MG63 (cell line): Measurements from ENCODE around the gene ZBTB2. TPM values are rescaled to one million over a fixed set of nuclear protein-coding genes. Genes with fewer than 3 reads are reported as not detected.
"Not testable (repeated sequence)": the region's sequence is repeated elsewhere in the genome, so short reads cannot be mapped to it uniquely, and the experiment has no call there.

Experiments used
- DNase-seq: peaks from one replicate; pipeline ENCODE4 v3.0.0-alpha.2; 2020
- H3K27me3 ChIP-seq: fragments of 250-450 bp; sonication (Bioruptor Pico); 2 replicates; pipeline ENCODE4 v1.5.1; 2020; ENCODE audit warnings: mild to moderate bottlenecking, moderate library complexity
- H3K36me3 ChIP-seq: fragments of 250-450 bp; sonication (Bioruptor Pico); 2 replicates; pipeline ENCODE4 v1.5.1; 2020; ENCODE audit warnings: mild to moderate bottlenecking, moderate library complexity
- H3K4me3 ChIP-seq: fragments of 250-450 bp; sonication (Bioruptor Pico); 2 replicates; pipeline ENCODE4 v1.5.1; 2020; ENCODE audit warnings: mild to moderate bottlenecking, moderate library complexity
- H3K9me3 ChIP-seq: fragments of 250-450 bp; sonication (Bioruptor Pico); 2 replicates; pipeline ENCODE4 v1.5.1; 2020; ENCODE audit warnings: mild to moderate bottlenecking, moderate library complexity
- total RNA-seq: library from RNA; depleted of rRNA; stranded (reverse); fragments of >200 nt; shearing (Covaris generic); gene quantifications from 2 replicates; pipeline ENCODE4 v1.2.3, GENCODE V29; 2014; ENCODE audit warnings: low replicate concordance

Gene ZBTB2
- total RNA-seq, 1 experiment from 2014 or later = 23.3 TPM

DNA sequence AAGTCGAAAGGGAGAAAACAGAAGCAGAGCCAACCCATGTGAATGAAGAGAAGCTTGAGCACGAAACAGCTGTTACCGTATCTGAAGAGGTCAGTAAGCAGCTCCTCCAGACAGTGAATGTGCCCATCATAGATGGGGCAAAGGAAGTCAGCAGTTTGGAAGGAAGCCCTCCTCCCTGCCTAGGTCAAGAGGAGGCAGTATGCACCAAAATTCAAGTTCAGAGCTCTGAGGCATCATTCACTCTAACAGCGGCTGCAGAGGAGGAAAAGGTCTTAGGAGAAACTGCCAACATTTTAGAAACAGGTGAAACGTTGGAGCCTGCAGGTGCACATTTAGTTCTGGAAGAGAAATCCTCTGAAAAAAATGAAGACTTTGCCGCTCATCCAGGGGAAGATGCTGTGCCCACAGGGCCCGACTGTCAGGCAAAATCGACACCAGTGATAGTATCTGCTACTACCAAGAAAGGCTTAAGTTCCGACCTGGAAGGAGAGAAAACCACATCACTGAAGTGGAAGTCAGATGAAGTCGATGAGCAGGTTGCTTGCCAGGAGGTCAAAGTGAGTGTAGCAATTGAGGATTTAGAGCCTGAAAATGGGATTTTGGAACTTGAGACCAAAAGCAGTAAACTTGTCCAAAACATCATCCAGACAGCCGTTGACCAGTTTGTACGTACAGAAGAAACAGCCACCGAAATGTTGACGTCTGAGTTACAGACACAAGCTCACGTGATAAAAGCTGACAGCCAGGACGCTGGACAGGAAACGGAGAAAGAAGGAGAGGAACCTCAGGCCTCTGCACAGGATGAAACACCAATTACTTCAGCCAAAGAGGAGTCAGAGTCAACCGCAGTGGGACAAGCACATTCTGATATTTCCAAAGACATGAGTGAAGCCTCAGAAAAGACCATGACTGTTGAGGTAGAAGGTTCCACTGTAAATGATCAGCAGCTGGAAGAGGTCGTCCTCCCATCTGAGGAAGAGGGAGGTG lies 38.7 kb downstream of the ZBTB2 start:
- no peak for DNase-seq
- no peak overlapping the region for H3K4me3 ChIP-seq
- no peaks in the 10 kb centered on the region for H3K27me3 ChIP-seq
- peaks cover 8% of the 10 kb centered on the region for H3K36me3 ChIP-seq
- no peaks in the 10 kb centered on the region for H3K9me3 ChIP-seq

DNA sequence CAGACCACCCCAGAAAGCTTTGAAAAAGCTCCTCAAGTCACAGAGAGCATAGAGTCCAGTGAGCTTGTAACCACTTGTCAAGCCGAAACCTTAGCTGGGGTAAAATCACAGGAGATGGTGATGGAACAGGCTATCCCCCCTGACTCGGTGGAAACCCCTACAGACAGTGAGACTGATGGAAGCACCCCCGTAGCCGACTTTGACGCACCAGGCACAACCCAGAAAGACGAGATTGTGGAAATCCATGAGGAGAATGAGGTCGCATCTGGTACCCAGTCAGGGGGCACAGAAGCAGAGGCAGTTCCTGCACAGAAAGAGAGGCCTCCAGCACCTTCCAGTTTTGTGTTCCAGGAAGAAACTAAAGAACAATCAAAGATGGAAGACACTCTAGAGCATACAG lies 39.6 kb downstream of the ZBTB2 start:
- no peaks in the 10 kb centered on the region for H3K27me3 ChIP-seq
- H3K4me3 ChIP-seq = no peak overlapping the region
- no peaks in the 10 kb centered on the region for H3K9me3 ChIP-seq
- no peak for DNase-seq
- peaks cover 7% of the 10 kb centered on the region for H3K36me3 ChIP-seq

DNA sequence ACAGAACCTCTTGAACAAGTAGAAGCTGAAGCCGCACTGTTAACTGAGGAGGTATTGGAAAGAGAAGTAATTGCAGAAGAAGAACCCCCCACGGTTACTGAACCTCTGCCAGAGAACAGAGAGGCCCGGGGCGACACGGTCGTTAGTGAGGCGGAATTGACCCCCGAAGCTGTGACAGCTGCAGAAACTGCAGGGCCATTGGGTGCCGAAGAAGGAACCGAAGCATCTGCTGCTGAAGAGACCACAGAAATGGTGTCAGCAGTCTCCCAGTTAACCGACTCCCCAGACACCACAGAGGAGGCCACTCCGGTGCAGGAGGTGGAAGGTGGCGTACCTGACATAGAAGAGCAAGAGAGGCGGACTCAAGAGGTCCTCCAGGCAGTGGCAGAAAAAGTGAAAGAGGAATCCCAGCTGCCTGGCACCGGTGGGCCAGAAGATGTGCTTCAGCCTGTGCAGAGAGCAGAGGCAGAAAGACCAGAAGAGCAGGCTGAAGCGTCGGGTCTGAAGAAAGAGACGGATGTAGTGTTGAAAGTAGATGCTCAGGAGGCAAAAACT lies 40.1 kb downstream of the ZBTB2 start:
- Histone ChIP-seq H3K4me3 (no peak overlapping the region), H3K9me3 (no peaks in the 10 kb centered on the region), H3K27me3 (no peaks in the 10 kb centered on the region), H3K36me3 (peaks cover 2% of the 10 kb centered on the region)
- no peak for DNase-seq

DNA sequence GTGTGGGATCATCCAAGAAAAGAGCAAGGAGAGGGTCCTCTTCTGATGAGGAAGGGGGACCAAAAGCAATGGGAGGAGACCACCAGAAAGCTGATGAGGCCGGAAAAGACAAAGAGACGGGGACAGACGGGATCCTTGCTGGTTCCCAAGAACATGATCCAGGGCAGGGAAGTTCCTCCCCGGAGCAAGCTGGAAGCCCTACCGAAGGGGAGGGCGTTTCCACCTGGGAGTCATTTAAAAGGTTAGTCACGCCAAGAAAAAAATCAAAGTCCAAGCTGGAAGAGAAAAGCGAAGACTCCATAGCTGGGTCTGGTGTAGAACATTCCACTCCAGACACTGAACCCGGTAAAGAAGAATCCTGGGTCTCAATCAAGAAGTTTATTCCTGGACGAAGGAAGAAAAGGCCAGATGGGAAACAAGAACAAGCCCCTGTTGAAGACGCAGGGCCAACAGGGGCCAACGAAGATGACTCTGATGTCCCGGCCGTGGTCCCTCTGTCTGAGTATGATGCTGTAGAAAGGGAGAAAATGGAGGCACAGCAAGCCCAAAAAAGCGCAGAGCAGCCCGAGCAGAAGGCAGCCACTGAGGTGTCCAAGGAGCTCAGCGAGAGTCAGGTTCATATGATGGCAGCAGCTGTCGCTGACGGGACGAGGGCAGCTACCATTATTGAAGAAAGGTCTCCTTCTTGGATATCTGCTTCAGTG lies 40.8 kb downstream of the ZBTB2 start:
- no peak for DNase-seq
- no peaks in the 10 kb centered on the region for H3K9me3 ChIP-seq

DNA sequence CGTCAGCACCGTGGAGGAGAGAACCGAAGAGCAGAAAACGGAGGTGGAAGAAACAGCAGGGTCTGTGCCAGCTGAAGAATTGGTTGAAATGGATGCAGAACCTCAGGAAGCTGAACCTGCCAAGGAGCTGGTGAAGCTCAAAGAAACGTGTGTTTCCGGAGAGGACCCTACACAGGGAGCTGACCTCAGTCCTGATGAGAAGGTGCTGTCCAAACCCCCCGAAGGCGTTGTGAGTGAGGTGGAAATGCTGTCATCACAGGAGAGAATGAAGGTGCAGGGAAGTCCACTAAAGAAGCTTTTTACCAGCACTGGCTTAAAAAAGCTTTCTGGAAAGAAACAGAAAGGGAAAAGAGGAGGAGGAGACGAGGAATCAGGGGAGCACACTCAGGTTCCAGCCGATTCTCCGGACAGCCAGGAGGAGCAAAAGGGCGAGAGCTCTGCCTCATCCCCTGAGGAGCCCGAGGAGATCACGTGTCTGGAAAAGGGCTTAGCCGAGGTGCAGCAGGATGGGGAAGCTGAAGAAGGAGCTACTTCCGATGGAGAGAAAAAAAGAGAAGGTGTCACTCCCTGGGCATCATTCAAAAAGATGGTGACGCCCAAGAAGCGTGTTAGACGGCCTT lies 41.6 kb downstream of the ZBTB2 start:
- Histone ChIP-seq H3K36me3 (no peaks in the 10 kb centered on the region), H3K9me3 (no peaks in the 10 kb centered on the region), H3K27me3 (no peaks in the 10 kb centered on the region), H3K4me3 (no peak overlapping the region)
- no peak for DNase-seq

More for the DNA sequence above, 40.8 kb downstream of the ZBTB2 start:
- Histone ChIP-seq H3K4me3 (no peak overlapping the region), H3K36me3 (no peaks in the 10 kb centered on the region), H3K27me3 (no peaks in the 10 kb centered on the region)

DNA sequence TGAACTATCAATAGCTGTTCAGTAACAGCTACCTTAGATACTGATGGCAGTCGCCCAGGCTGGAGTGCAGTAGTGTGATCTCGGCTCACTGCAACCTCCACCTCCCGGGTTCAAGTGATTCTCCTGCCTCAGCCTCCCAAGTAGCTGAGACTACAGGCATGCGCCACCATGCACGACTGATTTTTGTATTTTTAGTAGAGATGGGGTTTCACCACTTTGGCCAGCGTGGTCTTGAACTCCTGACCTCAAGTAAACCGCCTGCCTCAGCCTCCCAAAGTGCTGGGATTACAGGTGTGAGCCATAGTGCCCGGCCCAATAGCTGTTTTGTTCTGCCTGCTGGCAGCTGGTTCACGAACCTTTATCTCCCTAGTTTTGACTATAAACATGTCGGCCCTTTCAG lies 48.6 kb downstream of the ZBTB2 start:
- H3K36me3 ChIP-seq, H3K4me3 ChIP-seq, DNase-seq, H3K9me3 ChIP-seq, H3K27me3 ChIP-seq: not testable (repeated sequence)

DNA sequence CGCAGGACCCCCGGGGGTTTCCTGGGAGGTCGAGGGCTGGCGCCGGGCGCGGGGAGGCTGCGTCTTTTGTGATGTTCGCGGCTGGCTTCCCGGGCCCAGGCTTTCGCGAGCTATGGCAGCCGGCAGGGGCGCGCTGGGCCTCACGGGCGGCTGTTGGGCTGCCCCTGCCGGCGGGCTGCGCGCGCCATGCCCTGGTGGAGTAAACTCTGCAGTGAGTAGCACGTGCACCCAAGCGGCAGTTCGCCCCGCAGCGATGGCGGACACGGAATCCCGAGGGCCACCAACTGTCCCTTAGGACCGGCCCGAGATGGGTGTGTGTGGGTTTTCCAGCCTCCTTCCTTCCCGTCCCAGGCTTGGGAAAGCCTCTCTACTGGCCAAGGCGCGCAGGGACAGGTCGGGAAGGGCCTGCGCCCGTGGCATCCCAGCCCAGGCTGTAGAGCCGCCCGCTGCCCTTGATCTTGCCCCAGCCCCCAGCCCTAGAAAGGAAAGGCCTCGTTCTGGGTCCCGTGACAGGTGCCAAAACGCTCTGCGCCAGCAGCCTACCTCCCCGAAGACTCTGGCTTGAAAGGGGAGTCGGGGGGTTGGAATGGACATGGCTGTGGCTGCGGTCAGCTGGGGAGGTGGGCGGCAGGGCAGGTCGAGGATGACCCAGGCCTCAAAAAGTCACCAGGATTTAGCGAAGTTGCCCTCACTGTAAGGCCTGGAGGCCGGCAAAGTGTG lies 49.7 kb downstream of the ZBTB2 start:
- DNase-seq = no peak
- H3K36me3 ChIP-seq = no peaks in the 10 kb centered on the region
- no peak overlapping the region for H3K4me3 ChIP-seq

DNA sequence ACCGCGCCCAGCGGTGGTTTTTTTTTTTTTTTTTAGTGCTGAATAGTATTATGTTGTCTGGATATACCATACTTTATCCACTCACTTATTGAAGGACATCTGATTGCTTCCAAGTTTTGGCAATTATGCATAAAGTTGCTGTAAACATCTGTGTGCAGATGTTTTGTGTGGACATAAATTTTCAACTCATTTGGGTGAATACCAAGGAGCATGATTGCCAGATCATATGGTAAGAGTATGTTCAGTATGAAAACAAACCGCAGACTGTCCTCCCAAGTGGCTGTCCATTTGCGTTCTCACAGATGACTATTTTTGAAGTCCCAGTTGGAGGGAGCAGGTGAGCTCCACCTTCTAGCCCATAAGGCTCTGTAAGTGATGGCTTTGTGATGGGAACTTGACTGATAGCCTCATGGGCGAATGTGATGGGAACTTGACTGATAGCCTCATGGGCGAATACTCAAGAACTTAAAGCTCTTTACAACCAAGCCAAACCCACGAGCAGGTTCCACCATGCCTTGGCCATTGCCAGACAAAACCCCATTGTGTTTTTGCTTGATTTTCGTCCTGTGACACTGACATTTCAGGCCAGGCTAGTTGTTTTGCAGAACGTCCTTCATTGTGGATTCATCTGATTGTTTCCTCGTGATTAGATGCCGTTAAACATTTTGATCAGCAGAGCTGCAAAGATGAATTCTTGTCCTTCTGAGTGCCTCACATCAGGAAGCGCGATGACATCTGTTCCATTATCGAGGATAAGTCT lies 51.0 kb downstream of the ZBTB2 start:
- H3K27me3 ChIP-seq = no peaks in the 10 kb centered on the region
- no peak for DNase-seq
- no peaks in the 10 kb centered on the region for H3K36me3 ChIP-seq
- no peak overlapping the region for H3K4me3 ChIP-seq
- H3K9me3 ChIP-seq = no peaks in the 10 kb centered on the region

More for the DNA sequence above, 49.7 kb downstream of the ZBTB2 start:
- H3K27me3 ChIP-seq = no peaks in the 10 kb centered on the region
- H3K9me3 ChIP-seq = no peaks in the 10 kb centered on the region

DNA sequence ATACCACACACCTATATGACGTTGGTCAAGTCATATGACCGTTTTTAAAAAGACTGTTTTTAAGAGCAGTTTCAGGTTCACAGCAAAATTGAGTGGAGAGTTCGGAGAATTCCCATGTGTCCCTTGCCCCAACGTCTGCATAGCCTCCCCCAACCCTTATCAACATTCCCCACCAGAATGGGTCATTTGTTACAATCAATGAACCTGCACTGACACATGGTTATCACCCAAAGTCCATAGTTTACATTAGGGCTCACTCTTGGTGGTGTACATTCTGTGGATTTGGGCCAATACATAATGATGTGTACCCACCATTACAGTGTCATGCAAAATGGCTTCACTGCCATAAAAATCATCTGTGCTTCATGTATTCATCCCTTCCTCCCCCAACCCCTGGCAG lies 52.0 kb downstream of the ZBTB2 start:
- no peaks in the 10 kb centered on the region for H3K9me3 ChIP-seq
- DNase-seq = no peak
- H3K36me3 ChIP-seq = no peaks in the 10 kb centered on the region
- no peaks in the 10 kb centered on the region for H3K27me3 ChIP-seq
- no peak overlapping the region for H3K4me3 ChIP-seq

DNA sequence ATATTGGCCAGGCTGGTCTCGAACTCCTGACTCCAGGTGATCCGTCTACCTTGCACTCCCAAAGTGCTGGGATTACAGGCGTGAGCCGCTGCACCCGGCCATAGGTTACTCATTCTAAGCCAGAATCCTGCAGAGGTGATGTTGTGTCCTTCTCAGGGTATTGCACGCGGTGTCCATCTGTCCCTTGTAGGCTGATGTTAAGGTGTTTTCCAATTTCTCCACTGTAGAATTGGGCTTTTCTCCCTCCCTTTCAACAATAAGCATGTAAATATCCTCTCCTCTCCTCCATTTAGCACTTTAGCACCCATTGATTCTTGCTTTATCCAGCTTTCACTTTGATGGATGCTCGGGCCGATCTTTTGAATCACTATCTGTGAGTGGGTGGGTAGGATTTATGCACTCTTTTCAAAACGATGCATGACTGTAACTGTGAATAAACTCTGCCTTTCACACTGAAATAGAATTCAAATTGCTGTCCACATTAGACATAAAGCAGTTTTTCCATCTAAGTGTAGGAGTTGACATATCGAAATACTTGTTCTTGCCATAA lies 52.6 kb downstream of the ZBTB2 start:
- H3K36me3 ChIP-seq = no peaks in the 10 kb centered on the region
- no peak for DNase-seq
- no peaks in the 10 kb centered on the region for H3K27me3 ChIP-seq
- H3K9me3 ChIP-seq = no peaks in the 10 kb centered on the region
- no peak overlapping the region for H3K4me3 ChIP-seq

DNA sequence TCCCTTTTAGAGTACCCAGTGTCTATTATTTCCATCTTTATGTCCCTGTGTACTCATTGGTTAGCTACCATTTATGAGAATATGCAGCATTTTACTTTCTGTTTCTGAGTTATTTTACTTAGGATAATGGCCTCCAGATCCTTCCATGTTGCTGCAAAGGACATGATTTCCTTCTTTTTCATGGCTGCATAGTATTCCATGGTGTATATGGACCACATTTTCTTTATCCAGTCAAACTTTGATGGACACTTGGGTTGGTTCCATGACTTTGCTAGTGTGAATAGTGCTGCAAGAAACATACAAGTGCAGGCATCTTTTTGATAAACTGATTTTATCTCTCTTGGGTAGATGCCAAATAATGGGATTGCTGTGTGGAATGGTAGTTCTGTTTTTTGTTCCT lies 55.4 kb downstream of the ZBTB2 start:
- H3K4me3 ChIP-seq = no peak overlapping the region
- no peaks in the 10 kb centered on the region for H3K9me3 ChIP-seq
- no peaks in the 10 kb centered on the region for H3K36me3 ChIP-seq
- no peaks in the 10 kb centered on the region for H3K27me3 ChIP-seq
- DNase-seq = no peak

DNA sequence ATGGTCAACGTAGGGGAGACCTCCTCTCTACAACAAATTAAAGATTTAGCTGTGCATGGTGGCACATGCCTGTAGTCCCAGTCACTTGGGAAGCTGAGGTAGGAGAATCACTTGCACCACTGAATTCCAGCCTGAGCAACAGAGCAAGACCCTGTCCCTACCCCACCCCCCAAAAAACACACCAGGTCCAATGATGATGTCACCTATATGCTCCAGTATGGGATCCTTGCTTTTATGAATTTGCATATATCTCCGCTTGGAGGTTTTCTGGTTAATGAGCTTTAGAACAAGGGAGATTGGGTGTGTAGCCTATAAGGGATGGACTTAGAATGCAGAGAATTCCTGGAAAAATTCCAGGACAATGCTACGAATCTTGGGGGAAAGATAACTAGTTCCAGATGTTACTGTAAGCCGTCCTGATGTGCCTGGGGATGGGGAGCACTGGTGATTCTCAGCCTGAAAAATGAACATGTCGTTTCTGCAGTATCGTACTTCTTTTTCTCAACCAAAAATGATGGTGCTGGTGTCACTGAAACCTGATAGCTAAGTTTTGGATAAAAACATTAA lies 61.1 kb downstream of the ZBTB2 start:
- Histone ChIP-seq H3K27me3 (no peaks in the 10 kb centered on the region), H3K9me3 (no peaks in the 10 kb centered on the region), H3K4me3 (no peak overlapping the region), H3K36me3 (no peaks in the 10 kb centered on the region)
- DNase-seq = no peak

DNA sequence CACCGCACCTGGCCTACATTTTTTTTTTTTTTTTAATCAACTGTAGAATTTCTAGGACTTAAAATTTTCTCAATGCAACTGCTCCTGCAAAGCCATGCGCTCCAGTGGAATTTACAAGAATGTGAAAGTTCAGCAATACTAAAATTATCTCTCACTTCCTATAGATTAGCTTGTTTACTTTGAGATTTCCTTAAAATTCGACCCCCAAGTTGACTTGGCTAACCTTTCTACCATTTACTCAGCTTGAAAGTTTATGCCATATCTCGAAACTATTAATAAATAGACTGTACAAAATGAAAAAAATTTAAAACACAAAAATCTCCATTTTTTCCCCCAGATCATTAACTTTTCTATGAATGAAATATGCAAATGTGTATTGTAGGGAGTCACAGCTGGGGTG lies 64.3 kb downstream of the ZBTB2 start:
- no peak for DNase-seq
- H3K27me3 ChIP-seq = no peaks in the 10 kb centered on the region
- H3K9me3 ChIP-seq = no peaks in the 10 kb centered on the region
- no peak overlapping the region for H3K4me3 ChIP-seq
- no peaks in the 10 kb centered on the region for H3K36me3 ChIP-seq

DNA sequence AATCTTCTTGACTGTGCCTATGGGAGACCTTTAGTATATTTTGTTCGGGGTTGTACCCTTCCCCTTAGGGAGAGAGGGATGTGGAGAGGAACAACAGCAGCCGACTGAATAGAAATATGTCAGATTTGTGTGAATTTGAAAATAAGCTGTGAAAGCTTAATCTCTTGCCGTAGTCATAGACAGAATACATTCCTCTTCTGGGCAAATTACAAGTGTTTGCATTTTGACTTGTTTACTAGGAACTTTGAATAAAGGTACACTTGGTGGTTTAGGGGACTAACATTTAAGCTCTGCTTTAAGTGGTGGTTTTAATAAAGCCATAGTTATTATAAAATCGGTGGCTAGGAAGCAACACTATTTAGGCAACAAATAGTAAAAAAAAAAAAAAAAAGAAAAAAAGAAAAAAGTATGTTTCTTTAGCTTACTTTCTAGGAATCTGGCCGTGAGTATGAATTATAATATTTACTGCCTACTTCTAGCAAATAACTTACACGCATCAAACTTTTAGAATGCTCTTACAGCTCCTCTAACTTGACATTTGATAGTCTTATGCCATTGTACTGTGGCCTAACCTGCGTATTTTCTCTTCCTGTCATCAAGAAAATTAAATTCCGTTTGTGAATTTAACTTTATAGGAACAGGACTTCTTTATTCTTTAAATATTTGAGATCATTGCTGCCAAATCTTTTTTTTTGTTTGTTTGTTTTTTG lies 65.1 kb downstream of the ZBTB2 start:
- no peaks in the 10 kb centered on the region for H3K36me3 ChIP-seq
- H3K9me3 ChIP-seq = no peaks in the 10 kb centered on the region
- DNase-seq = no peak
- H3K27me3 ChIP-seq = no peaks in the 10 kb centered on the region
- peak overlapping the region; percentile 48 for H3K4me3 ChIP-seq
